Inflammatory macrophage treated with lipopolysaccharide for 4 hours (primary cell): ENCODE results near the gene ZNF763.
"Not testable (repeated sequence)": the region's sequence is repeated elsewhere in the genome, so short reads cannot be mapped to it uniquely, and the experiment has no call there.

Experiments used
- DNase-seq: peaks from one replicate; pipeline ENCODE4 v3.0.0-alpha.2; 2020

The ZNF763 gene

GRCh38 chr19:11973019-11973810 lies 8.4 kb downstream of the ZNF763 start:
- no peak for DNase-seq

- DNase-seq, result no peak
Measured at GRCh38 chr19:11978492-11979100, 13.8 kb downstream of the ZNF763 start.

GRCh38 chr19:11979527-11979926 lies 14.7 kb downstream of the ZNF763 start:
- DNase-seq, result no peak

GRCh38 chr19:11982526-11982925 lies 17.7 kb downstream of the ZNF763 start:
- DNase-seq, result no peak

GRCh38 chr19:11984986-11985385 lies 20.1 kb downstream of the ZNF763 start:
- DNase-seq, result no peak

- no peak for DNase-seq
Measured at GRCh38 chr19:11986754-11987153, 21.9 kb downstream of the ZNF763 start.

- peak; percentile 97 for DNase-seq
Measured at GRCh38 chr19:11987405-11988281, 22.8 kb downstream of the ZNF763 start.

- no peak for DNase-seq
Measured at GRCh38 chr19:11989112-11989456, 24.2 kb downstream of the ZNF763 start.

GRCh38 chr19:11991921-11992320 lies 27.1 kb downstream of the ZNF763 start:
- not testable (repeated sequence) for DNase-seq

GRCh38 chr19:11995174-11995573 lies 30.3 kb downstream of the ZNF763 start:
- DNase-seq, result no peak

- no peak for DNase-seq
Measured at GRCh38 chr19:12000152-12000981, 35.5 kb downstream of the ZNF763 start.

GRCh38 chr19:12015015-12015752 lies 50.3 kb downstream of the ZNF763 start:
- no peak for DNase-seq

GRCh38 chr19:12015753-12016116 lies 50.9 kb downstream of the ZNF763 start:
- DNase-seq, result no peak
